ENCODE results near the gene PIMREG. TPM values are rescaled to one million over a fixed set of nuclear protein-coding genes. Genes with fewer than 3 reads are reported as not detected.

PIMREG gene
- total RNA-seq, 4 donors from 2014 or later: 1.0 to 3.3 (median 3.2) TPM

DNA sequence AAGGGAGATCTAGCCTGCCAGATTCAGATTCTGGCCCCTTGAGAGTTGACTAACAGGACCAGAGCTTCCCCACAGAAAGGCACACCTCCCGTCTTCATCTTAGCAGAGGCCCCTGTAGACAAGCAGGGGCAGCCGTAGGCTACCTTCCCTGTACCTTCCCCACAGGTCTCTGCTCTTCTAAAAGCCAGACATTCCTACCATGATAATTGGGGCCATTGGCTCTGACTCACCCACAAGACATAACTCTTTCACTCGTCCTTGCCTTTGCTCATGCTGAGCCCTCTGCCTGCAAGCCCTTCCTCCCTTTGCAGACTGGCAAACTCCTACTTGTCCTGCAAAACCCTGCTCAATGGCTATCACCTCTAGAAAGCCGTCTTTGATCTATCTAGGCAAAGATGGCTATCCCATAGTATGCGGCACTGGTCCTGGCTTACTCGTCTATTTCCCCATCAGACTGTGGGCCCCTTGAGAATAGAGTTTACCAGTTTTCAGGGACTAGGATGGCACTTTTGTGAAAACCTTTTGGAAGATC is 43.8 kb downstream of the PIMREG start:
- H3K27me3 ChIP-seq: no peaks in the 10 kb centered on the region
- no peak overlapping the region for H3K27ac ChIP-seq
- H3K4me1 ChIP-seq: peaks cover 11% of the 10 kb centered on the region
- peaks cover 3% of the 10 kb centered on the region for H3K36me3 ChIP-seq
- H3K4me3 ChIP-seq: no peak overlapping the region
- no peak for TF ChIP-seq POLR2AphosphoS5 (IDR thresholded peaks at IDR 0.05)
- TF ChIP-seq EP300 (IDR thresholded peaks at IDR 0.05): no peak
- TF ChIP-seq, protein P1, sequence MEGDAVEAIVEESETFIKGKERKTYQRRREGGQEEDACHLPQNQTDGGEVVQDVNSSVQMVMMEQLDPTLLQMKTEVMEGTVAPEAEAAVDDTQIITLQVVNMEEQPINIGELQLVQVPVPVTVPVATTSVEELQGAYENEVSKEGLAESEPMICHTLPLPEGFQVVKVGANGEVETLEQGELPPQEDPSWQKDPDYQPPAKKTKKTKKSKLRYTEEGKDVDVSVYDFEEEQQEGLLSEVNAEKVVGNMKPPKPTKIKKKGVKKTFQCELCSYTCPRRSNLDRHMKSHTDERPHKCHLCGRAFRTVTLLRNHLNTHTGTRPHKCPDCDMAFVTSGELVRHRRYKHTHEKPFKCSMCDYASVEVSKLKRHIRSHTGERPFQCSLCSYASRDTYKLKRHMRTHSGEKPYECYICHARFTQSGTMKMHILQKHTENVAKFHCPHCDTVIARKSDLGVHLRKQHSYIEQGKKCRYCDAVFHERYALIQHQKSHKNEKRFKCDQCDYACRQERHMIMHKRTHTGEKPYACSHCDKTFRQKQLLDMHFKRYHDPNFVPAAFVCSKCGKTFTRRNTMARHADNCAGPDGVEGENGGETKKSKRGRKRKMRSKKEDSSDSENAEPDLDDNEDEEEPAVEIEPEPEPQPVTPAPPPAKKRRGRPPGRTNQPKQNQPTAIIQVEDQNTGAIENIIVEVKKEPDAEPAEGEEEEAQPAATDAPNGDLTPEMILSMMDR (IDR thresholded peaks at IDR 0.05): no peak
- no peak for TF ChIP-seq POLR2A (IDR thresholded peaks at IDR 0.05)
- no peak for DNase-seq (ENCODE audit: low spot score in 2 of 2)
- no peaks in the 10 kb centered on the region for H3K9me3 ChIP-seq
- 81% methylated on average over 6 of the region's 6 CpGs for WGBS

GRCh38 chr17:6489016-6489550 is 44.8 kb downstream of the PIMREG start:
- DNase-seq (ENCODE audit: low spot score in 2 of 2): no peak
- H3K9me3 ChIP-seq: no peaks in the 10 kb centered on the region
- no peak overlapping the region for H3K4me3 ChIP-seq
- H3K27me3 ChIP-seq: no peaks in the 10 kb centered on the region
- WGBS: 77% methylated on average over 6 of the region's 6 CpGs
- TF ChIP-seq EP300 (IDR thresholded peaks at IDR 0.05) (no peak), POLR2A (IDR thresholded peaks at IDR 0.05) (no peak), POLR2AphosphoS5 (IDR thresholded peaks at IDR 0.05) (no peak)
- TF ChIP-seq, protein P1 (IDR thresholded peaks at IDR 0.05): no peak
- H3K36me3 ChIP-seq: no peaks in the 10 kb centered on the region
- H3K27ac ChIP-seq: no peak overlapping the region
- H3K4me1 ChIP-seq: peaks cover 11% of the 10 kb centered on the region

GRCh38 chr17:6491071-6491700 is 46.9 kb downstream of the PIMREG start:
- no peaks in the 10 kb centered on the region for H3K27me3 ChIP-seq
- peak in 1 of 2 donors; percentile 19 for DNase-seq (ENCODE audit: low spot score in 2 of 2)

DNA sequence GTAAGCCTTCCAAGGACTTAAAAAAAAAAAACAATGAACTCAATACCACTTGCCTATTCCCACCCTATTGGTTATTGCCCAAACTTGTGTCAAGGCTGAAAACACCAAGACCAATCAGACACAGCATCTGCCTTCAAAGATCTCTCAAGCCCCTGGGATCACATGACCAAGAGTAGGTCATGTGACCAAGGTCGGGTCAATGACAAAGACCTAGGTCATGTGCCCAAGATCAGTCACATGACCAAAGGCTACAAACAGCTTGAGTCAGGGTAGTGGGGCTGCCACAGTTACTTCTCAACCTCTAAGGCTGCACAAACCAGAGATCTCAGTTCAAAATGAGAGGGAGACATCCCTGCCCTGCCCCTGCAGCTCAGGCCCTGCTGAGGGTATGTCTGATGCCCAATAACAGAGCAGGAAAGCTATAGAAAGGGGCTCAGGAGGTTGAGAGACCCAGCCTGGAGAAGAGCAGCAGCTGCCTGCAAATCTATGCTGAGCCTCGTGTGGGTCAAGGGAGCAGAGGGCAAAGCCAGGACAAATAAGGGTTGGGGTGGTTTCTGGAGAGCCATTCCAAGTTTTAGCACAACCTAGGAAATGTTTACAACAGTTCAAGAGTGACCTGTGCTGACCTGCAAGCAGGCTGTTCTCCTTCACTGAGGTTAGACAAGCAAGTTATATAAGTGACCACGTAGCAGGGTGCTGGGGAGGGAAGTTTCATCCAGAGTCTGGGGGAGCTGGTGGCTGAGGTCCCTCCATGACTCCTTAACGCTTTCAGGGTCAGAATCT is 48.8 kb downstream of the PIMREG start:
- no peaks in the 10 kb centered on the region for H3K9me3 ChIP-seq
- WGBS: 74% methylated on average over 3 of the region's 4 CpGs
- TF ChIP-seq EP300 (IDR thresholded peaks at IDR 0.05) (no peak), POLR2AphosphoS5 (IDR thresholded peaks at IDR 0.05) (no peak), POLR2A (IDR thresholded peaks at IDR 0.05) (no peak)
- TF ChIP-seq, protein P1 (IDR thresholded peaks at IDR 0.05): no peak
- peaks cover 21% of the 10 kb centered on the region for H3K4me1 ChIP-seq
- H3K4me3 ChIP-seq: no peak overlapping the region
- no peak overlapping the region for H3K27ac ChIP-seq
- H3K27me3 ChIP-seq: no peaks in the 10 kb centered on the region
- DNase-seq (ENCODE audit: low spot score in 2 of 2): peak in 1 of 2 donors; percentile 15
- no peaks in the 10 kb centered on the region for H3K36me3 ChIP-seq

More at GRCh38 chr17:6491071-6491700, 46.9 kb downstream of the PIMREG start:
- TF ChIP-seq EP300 (IDR thresholded peaks at IDR 0.05): no peak
- TF ChIP-seq, protein P1 (IDR thresholded peaks at IDR 0.05): no peak
- no peak for TF ChIP-seq POLR2AphosphoS5 (IDR thresholded peaks at IDR 0.05)
- 86% methylated on average over 7 of the region's 7 CpGs for WGBS
- Histone ChIP-seq H3K27ac (no peak overlapping the region), H3K36me3 (no peaks in the 10 kb centered on the region), H3K4me3 (no peak overlapping the region), H3K9me3 (no peaks in the 10 kb centered on the region), H3K4me1 (peaks cover 13% of the 10 kb centered on the region)

Data from suprapubic skin (tissue), 4 donors.